GM10847 (cell line): Measurements from ENCODE around the gene OTUD7B.

ENCODE experiments used
- POLR2A ChIP-seq: IDR thresholded peaks from 2 replicates; pipeline ENCODE4 v1.6.1; 2011; ENCODE audit not compliant: insufficient read length; ENCODE audit errors: extremely low read depth

Gene OTUD7B

GRCh38 chr1:149978547-149979023 lies 31.9 kb downstream of the OTUD7B start:
- TF ChIP-seq POLR2A, result no peak

DNA sequence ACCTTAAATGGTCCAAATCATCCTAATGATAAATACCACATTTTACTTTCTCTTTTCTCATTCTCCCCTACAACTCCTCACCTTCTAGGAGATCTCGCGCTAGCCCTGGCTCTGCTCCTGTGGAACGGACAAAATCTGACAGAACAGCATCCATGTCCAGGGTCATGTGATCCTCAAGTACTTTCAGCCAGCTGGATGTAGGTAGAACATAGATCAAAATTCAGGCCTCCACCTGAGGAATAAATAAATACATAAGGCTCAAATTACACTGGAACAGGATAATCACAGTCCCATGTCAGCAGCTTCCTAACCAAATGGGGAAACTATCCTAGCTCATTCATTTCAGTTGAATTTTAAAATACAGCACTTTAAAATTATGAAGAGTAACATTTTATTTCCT lies 33.2 kb downstream of the OTUD7B start:
- no peak for TF ChIP-seq POLR2A

GRCh38 chr1:149972547-149972946 lies 38.0 kb downstream of the OTUD7B start:
- no peak for TF ChIP-seq POLR2A

GRCh38 chr1:149967646-149968045 lies 42.9 kb downstream of the OTUD7B start:
- TF ChIP-seq POLR2A, result no peak

DNA sequence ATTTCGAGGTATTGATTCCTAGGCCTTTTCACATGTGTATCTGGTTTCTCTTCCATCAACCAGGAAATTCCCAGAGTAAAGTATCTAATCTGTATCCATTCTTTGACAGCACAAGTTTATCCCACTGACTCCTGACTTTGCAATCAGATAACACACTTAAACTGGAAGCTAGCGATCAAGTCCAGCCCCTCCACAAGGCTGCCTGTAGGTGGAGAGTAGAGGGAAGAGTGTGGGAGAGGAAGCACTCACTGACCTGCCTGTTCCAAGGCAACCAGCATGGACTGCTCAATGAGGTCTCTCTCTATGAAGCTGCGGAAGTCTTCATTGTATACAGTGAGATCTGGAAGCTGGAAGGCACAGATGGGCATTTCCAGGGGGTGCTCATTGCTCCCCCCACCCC lies 43.5 kb downstream of the OTUD7B start:
- TF ChIP-seq POLR2A, result no peak

DNA sequence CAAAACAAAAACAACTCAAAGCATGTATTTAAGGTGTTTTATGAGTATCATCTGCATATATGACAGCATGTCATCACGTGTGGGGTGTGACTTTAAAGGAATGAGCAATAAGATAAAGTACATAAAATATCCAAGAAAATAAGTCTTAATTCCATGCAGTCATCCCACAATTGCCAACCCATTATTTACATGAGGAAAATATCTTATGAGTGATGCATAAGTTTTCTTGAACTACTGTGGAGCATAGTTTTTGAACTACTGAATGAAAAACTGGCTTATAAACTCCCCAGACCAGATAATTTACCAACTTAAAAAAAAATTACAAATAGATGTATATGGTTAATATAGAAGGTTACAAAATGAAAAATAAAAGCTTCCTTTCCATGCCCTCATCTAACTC lies 44.1 kb downstream of the OTUD7B start:
- TF ChIP-seq POLR2A, result no peak

DNA sequence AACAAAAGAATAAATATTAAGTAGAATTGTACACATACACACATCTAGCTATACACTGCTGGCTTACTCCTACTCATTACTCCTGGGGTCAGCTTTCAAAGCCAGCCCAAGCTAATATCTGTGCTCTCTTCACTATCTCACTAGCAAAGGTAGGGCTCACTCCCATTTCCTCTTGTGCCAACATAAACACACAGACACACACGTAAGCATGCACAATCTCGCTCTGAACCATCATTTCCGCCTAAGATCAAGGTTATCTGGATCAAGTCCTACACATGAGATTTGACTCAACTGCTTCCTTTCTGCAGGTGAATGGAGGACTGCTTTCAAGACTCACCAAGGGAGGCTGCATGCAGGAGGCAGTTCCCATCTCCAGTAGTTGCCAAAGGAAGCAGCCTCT lies 45.1 kb downstream of the OTUD7B start:
- TF ChIP-seq POLR2A, result no peak

- no peak for TF ChIP-seq POLR2A
These were observed 47.2 kb downstream of the OTUD7B start for GRCh38 chr1:149963358-149963757.

DNA sequence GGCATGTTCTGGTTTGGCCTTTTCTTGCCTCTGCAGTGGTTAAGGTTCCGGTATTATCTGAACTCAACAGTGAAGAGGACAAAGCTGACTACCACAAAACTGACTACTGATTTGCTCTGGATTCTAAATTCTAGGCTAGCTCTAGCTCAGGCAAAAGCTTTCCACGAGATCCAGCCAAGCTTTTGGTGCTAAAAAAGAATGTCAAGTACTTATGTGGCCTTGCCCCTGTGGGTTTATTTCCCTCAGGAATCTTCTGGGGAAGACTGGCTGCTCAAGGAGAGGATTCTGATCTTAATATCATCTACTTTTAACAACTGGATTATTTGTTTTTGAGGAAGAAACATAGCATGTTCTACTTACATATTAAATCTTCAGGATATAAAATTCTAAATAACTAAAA lies 47.8 kb downstream of the OTUD7B start:
- no peak for TF ChIP-seq POLR2A

- TF ChIP-seq POLR2A, result no peak
These were observed 48.4 kb downstream of the OTUD7B start for GRCh38 chr1:149962039-149962647.

- no peak for TF ChIP-seq POLR2A
These were observed 60.6 kb downstream of the OTUD7B start for GRCh38 chr1:149949911-149950310.

- TF ChIP-seq POLR2A, result no peak
These were observed 65.3 kb downstream of the OTUD7B start for GRCh38 chr1:149945206-149945605.

DNA sequence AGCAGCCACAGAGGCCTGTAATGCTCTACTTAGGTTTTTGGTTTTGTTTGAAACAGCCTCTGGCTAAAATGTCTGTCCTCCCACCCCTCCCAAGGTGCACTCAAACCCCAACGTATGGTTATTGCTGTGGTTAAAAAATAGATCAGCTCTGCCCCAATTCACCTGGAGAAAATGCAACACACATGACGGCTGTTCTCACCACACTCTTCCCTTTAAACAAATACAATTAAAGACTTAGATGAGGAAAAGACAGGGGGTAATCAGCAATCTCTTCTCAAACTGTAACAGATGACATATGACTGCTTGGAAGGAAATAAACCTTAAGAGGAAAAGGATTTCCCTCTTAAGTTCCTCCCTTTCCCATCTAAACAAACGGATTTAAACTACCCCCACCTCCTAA lies 67.6 kb downstream of the OTUD7B start:
- no peak for TF ChIP-seq POLR2A

- TF ChIP-seq POLR2A, result no peak
These were observed 68.3 kb downstream of the OTUD7B start for GRCh38 chr1:149942207-149942606.

GRCh38 chr1:149940427-149940826 lies 70.1 kb downstream of the OTUD7B start:
- TF ChIP-seq POLR2A, result no peak

- no peak for TF ChIP-seq POLR2A
These were observed 72.8 kb downstream of the OTUD7B start for GRCh38 chr1:149937759-149938158.

DNA sequence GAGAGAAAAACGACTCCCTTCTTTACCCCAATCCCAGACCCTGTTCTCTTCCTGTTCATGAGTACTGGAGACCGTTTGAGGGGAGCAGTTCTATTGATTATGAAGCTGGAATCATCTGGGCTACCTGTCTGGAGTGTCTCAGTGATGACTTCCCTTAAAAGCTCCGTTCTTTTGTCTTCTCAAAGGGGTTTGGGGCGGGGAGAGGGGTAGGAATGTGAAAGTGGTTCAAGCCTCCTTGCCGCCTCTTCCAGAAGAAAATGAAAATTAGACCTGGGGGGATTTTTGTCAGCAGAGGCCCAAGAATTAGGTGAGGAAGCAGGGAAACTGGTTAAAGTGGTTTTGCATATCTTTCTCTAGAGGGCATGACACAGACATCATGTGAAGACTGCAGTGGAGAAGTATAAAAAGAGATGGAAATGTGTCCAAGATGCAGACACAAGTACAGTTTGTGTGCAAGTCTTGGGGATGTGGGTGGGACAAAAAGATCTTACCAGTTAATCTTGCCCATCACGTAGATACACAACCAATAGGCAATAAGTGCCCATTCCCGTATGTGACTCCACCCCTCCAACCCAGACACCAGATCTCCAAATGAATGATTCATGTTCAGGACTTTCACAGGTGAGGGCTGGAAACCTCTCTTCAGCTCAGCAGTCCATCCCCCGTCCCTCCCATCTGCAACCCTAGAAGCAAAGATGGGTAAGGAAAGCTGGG lies 73.4 kb downstream of the OTUD7B start:
- no peak for TF ChIP-seq POLR2A

DNA sequence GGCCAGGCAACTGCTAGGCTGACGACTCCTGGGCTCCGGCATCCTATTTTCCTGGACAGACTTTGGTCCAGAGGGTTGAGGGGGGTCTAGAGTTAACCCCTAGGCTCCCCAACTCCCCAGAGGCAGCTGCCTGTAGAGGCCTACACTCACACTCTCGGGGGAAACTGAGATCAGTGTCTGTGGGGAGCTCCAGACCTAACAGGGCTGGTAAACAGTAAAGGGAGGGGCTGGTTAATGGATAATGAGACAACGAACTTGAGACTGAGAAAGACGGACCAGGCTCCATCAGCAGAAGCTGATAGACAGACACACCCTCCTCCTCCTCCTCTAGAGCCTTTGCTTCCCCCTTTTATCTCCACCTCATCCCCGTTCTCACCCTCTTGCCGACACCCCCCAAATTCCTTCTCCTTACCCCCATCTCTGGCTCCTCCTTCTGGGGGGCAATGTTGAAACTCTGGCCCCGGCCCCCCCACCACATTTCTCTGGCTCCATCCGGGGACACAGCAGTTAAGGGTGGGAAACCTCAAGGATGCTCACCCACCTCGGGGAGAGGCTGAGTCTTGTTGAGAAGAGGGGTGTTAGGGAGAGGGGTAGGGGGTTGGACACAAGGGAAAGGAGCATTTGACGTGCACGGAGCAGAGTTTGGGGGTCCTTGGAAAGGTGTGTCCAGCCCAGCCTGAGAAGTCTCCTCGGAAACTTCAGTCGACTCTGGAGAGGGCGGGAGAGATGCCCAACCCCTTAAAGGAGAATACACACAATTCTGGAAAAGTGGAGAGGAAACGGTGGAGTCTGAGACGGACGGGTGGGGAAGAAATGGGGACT lies 74.1 kb downstream of the OTUD7B start, which contains the start of gene MTMR11:
TSS of gene MTMR11 (minus strand) at position 710 of the 822 bp plus-strand sequence. CDS start at position 478, 232 bp downstream.
- no peak for TF ChIP-seq POLR2A
